GM18502 (cell line): ENCODE data around the gene ISCA1.

Experiments
- ATAC-seq: cut with Tn5 transposase; IDR thresholded peaks from one replicate; pipeline ENCODE4 v1.9.1; 2021; ENCODE audit warnings: mild to moderate bottlenecking; ENCODE audit not compliant: unreplicated experiment, poor library complexity

ISCA1 gene

DNA sequence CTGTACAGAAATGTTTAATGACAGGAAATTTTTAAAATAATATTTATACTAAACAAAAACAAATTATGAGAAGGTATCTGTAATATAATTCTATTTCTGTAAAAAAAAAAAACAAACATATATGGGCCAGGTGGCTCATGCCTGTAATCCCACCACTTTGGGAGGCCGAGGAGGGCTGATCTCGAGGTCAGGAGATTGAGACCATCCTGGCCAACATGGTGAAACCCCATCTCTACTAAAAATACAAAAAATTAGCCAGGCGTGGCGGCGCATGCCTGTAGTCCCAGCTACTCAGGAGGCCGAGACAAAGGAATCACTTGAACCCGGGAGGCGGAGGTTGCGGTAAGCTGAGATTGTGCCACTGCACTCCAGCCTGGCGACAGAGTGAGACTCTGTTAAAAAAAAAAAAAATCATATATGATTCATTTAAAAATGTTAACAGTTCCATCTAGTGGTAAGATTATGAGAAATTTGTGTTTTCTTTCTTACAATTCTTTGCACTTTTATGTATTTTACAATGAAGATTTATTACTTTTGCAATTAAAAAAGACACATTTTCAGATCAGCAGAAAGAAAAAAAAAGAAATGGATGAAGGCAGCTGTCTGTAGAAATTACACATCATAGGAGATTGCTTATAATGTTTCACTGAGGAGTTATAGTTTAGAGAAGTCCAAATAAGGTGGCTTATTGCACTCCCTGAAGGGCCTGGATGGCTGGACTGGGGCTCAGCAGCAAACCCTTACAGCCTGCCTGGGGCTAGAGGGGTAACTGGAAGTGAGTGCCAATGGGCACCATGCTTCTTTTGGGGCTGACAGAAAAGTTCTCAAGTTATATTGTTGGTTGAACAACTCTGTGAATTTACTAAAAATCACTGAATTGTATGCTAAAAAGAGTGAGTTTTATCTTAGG, 43.2 kb downstream of the ISCA1 start:
- no peak for ATAC-seq

DNA sequence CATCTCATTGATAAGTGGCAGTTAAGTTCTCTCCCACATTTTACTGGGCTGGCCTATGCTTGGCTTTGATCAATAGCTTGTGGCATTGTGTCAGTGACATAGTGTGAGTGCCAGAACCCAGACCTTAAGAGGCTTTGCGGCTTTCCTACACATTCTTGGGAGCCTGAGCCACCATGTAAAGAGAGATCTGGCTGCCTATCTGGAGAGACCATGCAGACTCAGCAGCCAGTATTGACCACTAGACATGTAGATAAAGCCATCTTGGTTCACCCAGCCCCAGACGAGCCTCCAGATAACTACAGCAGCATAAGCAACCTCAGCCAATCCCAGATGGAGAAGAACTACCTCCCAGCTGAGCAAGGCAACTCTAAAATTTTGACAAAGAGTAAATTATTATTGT, 51.5 kb downstream of the ISCA1 start:
- ATAC-seq: no peak

DNA sequence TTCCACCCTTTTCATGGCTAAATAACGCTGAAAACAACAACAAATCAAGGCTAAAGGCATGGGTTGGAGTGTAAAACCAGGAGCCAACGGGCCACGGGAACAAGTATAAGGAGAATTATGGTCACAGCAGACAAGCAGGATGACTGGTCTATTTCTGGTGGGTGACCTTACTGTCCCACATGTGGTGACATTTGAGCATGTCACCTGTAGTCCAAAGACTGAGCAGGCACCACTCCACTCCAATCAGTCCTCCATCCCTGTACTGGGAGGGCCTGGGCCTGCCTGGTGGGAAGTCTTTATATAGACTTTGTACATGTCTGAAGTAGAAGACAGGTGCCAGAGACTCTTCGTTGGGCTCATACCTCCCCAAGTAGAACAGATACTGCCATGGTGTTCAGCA, 59.7 kb downstream of the ISCA1 start:
- no peak for ATAC-seq

DNA sequence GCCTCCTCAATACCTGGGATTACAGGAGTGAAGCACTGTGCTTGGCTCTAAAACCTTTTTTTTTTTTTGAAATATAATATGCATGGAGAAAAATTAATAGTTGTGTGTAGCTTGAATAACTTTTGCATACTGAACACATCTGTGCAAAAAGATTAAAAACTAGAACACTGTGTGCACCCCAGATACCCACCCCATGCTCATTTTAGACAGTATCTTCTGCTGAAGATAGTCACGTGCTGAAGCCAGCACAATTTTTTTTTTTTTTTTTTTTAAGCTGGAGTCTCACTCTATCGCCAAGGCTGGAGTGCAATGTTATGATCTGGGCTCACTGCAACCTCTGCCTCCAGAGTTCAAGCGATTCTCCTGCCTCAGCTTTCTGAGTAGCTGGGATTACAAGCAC, 62.7 kb downstream of the ISCA1 start:
- ATAC-seq: no peak

DNA sequence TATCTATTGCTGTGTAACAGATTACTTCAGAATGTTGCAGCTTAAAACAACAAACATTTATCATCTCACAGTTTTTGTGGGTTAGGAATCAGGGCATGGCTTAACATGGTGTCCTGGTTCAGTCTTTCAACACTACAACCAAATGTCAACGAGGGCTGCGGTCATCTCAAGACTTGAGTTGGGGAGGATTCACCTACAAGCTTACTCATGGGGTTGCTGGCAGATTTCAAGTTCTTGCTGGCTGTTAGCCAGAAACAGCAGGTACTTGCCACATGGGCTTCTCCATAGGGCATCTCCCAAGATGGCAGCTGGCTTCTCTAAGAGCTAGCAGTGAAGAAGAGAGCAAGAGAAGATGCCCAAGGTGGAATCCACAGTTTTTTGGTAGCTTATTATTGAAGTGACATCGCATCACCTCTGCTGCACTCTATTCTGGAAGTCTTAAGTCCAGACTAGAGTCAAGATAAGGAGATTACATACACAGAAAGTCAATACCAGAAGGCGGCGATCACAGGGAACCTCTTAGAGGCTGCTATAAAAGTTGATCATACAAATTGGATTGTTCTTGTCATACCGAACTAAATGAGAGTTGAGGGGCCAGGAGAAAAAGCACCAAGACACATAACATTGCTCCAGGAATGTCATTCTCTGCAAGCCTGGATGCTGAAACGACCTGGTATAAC, 65.1 kb downstream of the ISCA1 start:
- ATAC-seq: no peak
